Psoas muscle (tissue), 8 donors: ENCODE measurements around the gene STARD10. TPM values are rescaled to one million over a fixed set of nuclear protein-coding genes. Genes with fewer than 3 reads are reported as not detected.

Source experiments
- ATAC-seq, 4 donors: fragments of 200-7000 bp; cut with Tn5 transposase; one replicate each; pipeline ENCODE4 v1.9.1; 2020; ENCODE audit warnings: moderate library complexity in 3 of 4, mild to moderate bottlenecking in 2 of 4
- DNase-seq, 2 donors: peaks; one replicate each; pipeline ENCODE4 v3.0.0-alpha.2; 2020
- H3K27ac ChIP-seq: fragments of 200-600 bp; one replicate; pipeline ENCODE4 v1.8.0; 2022
- H3K27me3 ChIP-seq, 3 donors: fragments of 200-600 bp in 1 of 3; one replicate each; pipeline versions ENCODE4 v1.6.1 to v1.8.0; 2013 to 2022; ENCODE audit warnings: low read length in 2 of 3, mild to moderate bottlenecking in 2 of 3, moderate library complexity in 1 of 3; ENCODE audit not compliant: insufficient read depth in 3 of 3
- H3K36me3 ChIP-seq, 2 donors: fragments of 200-600 bp in 1 of 2; one replicate each; pipeline versions ENCODE4 v1.6.1 to v1.8.0; 2013 to 2022; ENCODE audit warnings: low read depth in 1 of 2, mild to moderate bottlenecking in 1 of 2, moderate library complexity in 1 of 2; ENCODE audit not compliant: insufficient read depth in 1 of 2
- H3K4me1 ChIP-seq: fragments of 200-600 bp; one replicate; pipeline ENCODE4 v1.8.0; 2022
- H3K4me3 ChIP-seq: fragments of 200-600 bp; one replicate; pipeline ENCODE4 v1.8.0; 2022; ENCODE audit warnings: mild to moderate bottlenecking
- H3K9me3 ChIP-seq: fragments of 200-600 bp; one replicate; pipeline ENCODE4 v1.8.0; 2022
- WGBS, 3 donors: extraction: QIAGEN DNeasy Blood & Tissue Kit; methylation state at CpG; one replicate each; pipeline versions ENCODE4 v1.1.6 to v1.1.7; 2013; 5-methylcytosine and 5-hydroxymethylcytosine counted together
- intact Hi-C, 2 donors: fragments of 100-400 bp; cut with DNase I; formaldehyde crosslinking; loops; one replicate each; pipeline versions ENCODE4 v1.11.0 to v1.14.2; 2022
- polyA plus RNA-seq, 3 donors: library from polyadenylated mRNA; stranded (reverse); fragments of 200-250 nt; gene quantifications; one replicate each; pipeline ENCODE4 v1.2.3, GENCODE V29; 2013
- total RNA-seq, 4 donors: library from RNA; stranded (reverse); fragmentation: NEBNext Ultra II Directional in 2 of 4; extraction: Animal tissue kit (Norgen Biotek cat#: 25700) in 2 of 4; gene quantifications; one replicate each; pipeline versions ENCODE4 v1.2.1 to v1.2.4, GENCODE V29; 2021 to 2023
- TF ChIP-seq, protein P1 (sequence below): fragments of 200-600 bp; IDR thresholded peaks from one replicate; pipeline ENCODE4 v1.8.0; 2022; ENCODE audit warnings: antibody characterized with exemption
- donor health status: healthy with polysubstance abuse.
- donor health status: DM: no; HTN: no; CAD: no; lungs with moderate emphysema.
- donor health status: Bipolar disorder and iron deficiency.
- donor health status: healthy.
- donor health status: DM: yes; HTN: yes; CAD: no.
- donor health status: DM: no; HTN: no; CAD: no.
- donor health status: DM: no; HTN: no; CAD: no.
- donor health status: DM: yes; HTN: yes; CAD: no.

STARD10 gene
- total and polyA plus RNA-seq, 7 donors = 18.6 to 99.9 (median 57.3) TPM

DNA sequence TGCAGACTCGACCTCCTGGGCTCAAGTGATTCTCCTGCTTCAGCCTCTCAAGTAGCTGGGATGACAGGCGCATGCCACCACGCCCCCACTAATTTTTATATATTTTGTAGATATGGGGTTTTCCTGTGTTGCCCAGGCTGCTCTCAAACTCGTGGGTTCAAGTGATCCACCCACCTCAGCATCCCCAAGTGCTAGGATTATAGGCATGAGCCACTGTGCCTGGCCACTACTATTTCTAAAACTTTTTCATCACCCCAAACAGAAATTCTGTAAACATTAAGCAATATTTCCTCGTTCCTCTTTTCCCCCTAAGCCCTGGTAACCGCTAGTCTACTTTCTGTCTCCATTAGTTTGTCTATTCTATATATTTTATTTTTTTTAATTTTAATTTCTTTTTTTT, 11.4 kb upstream of the STARD10 start:
- Histone ChIP-seq H3K36me3 (peaks cover 0 to 17% of the 10 kb centered on the region in 2 donors), H3K27me3 (no peaks in the 10 kb centered on the region), H3K27ac (no peak overlapping the region), H3K9me3 (no peaks in the 10 kb centered on the region), H3K4me3 (no peak overlapping the region), H3K4me1 (no peaks in the 10 kb centered on the region)
- intact Hi-C loops = no loop called here
- ATAC-seq (no peak), DNase-seq (no peak)
- TF ChIP-seq, protein P1, sequence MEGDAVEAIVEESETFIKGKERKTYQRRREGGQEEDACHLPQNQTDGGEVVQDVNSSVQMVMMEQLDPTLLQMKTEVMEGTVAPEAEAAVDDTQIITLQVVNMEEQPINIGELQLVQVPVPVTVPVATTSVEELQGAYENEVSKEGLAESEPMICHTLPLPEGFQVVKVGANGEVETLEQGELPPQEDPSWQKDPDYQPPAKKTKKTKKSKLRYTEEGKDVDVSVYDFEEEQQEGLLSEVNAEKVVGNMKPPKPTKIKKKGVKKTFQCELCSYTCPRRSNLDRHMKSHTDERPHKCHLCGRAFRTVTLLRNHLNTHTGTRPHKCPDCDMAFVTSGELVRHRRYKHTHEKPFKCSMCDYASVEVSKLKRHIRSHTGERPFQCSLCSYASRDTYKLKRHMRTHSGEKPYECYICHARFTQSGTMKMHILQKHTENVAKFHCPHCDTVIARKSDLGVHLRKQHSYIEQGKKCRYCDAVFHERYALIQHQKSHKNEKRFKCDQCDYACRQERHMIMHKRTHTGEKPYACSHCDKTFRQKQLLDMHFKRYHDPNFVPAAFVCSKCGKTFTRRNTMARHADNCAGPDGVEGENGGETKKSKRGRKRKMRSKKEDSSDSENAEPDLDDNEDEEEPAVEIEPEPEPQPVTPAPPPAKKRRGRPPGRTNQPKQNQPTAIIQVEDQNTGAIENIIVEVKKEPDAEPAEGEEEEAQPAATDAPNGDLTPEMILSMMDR = no peak
- 87 to 88% (median 87%) methylated on average over 6 of the region's 6 CpGs for WGBS, 3 donors

DNA sequence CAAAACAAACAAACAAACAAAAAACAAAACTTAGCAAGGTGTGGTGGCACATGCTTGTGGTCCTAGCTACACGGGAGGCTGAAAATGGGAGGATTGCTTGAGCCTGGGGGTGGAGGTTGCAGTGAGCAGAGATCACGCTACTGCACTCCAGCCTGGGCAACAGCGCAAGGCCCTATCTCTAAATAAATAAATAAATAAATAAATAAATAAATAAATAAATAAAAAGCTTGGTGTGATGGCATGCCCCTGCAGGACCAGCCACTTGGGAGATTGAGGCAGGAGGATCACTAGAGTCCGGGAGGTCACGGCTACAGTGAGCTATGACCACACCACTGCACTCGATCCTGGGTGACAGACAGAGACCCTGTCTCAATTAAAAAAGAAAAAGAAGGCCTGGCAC, 9.0 kb upstream of the STARD10 start:
- H3K36me3 ChIP-seq = no peaks in the 10 kb centered on the region
- TF ChIP-seq, protein P1 = no peak
- H3K27ac ChIP-seq = no peak overlapping the region
- H3K27me3 ChIP-seq = no peaks in the 10 kb centered on the region
- ATAC-seq (no peak), DNase-seq (no peak)
- H3K9me3 ChIP-seq = no peaks in the 10 kb centered on the region
- H3K4me3 ChIP-seq = no peak overlapping the region
- WGBS, 3 donors = 84 to 94% (median 88%) methylated on average over 6 of the region's 6 CpGs
- no peaks in the 10 kb centered on the region for H3K4me1 ChIP-seq
- intact Hi-C loops = no loop called here

- WGBS, 3 donors = 67 to 77% (median 70%) methylated on average over 4 of the region's 4 CpGs
- Histone ChIP-seq H3K27me3 (no peaks in the 10 kb centered on the region), H3K9me3 (no peaks in the 10 kb centered on the region), H3K4me1 (peaks cover 2% of the 10 kb centered on the region), H3K27ac (no peak overlapping the region), H3K4me3 (no peak overlapping the region), H3K36me3 (no peaks in the 10 kb centered on the region)
- DNase-seq = no peak
- intact Hi-C loops = no loop called here
- ATAC-seq = no peak
- TF ChIP-seq, protein P1 = no peak
Observed at GRCh38 chr11:72799441-72799840, 5.6 kb upstream of the STARD10 start.

- Histone ChIP-seq H3K9me3 (no peaks in the 10 kb centered on the region), H3K36me3 (no peaks in the 10 kb centered on the region), H3K27ac (no peak overlapping the region), H3K4me1 (peaks cover 7% of the 10 kb centered on the region), H3K27me3 (no peaks in the 10 kb centered on the region), H3K4me3 (no peak overlapping the region)
- intact Hi-C loops = no loop called here
- 74 to 87% (median 80%) methylated on average over 4 of the region's 4 CpGs for WGBS, 3 donors
- TF ChIP-seq, protein P1 = no peak
- no peak for ATAC-seq
- DNase-seq = no peak
Observed at GRCh38 chr11:72798361-72798760, 4.5 kb upstream of the STARD10 start.

- DNase-seq = no peak
Observed at GRCh38 chr11:72793076-72793424, 797 bp downstream of the STARD10 start.

More at GRCh38 chr11:72793076-72793424, 797 bp downstream of the STARD10 start:
- peak overlapping the region; percentile 74 for H3K4me3 ChIP-seq
- H3K36me3 ChIP-seq = no peaks in the 10 kb centered on the region
- intact Hi-C loops = loop anchor here (2.0 to 5.0 kb wide), 3 partner anchors 66 to 206 kb away; no protein-coding TSS in a partner anchor
- no peaks in the 10 kb centered on the region for H3K9me3 ChIP-seq
- WGBS, 3 donors = 76 to 85% (median 77%) methylated on average over 2 of the region's 2 CpGs
- TF ChIP-seq, protein P1 = no peak
- no peak for ATAC-seq
- H3K27ac ChIP-seq = peak overlapping the region; percentile 91
- H3K27me3 ChIP-seq = no peaks in the 10 kb centered on the region
- H3K4me1 ChIP-seq = peaks cover 24% of the 10 kb centered on the region
